ENCODE results near the gene DAG1.

The DAG1 gene

GRCh38 chr3:49500732-49501609, 30.9 kb downstream of the DAG1 start:
- FAIRE-seq (no peak), DNase-seq (ENCODE audit: insufficient read length, low spot score) (no peak)
- TF ChIP-seq, protein P1, sequence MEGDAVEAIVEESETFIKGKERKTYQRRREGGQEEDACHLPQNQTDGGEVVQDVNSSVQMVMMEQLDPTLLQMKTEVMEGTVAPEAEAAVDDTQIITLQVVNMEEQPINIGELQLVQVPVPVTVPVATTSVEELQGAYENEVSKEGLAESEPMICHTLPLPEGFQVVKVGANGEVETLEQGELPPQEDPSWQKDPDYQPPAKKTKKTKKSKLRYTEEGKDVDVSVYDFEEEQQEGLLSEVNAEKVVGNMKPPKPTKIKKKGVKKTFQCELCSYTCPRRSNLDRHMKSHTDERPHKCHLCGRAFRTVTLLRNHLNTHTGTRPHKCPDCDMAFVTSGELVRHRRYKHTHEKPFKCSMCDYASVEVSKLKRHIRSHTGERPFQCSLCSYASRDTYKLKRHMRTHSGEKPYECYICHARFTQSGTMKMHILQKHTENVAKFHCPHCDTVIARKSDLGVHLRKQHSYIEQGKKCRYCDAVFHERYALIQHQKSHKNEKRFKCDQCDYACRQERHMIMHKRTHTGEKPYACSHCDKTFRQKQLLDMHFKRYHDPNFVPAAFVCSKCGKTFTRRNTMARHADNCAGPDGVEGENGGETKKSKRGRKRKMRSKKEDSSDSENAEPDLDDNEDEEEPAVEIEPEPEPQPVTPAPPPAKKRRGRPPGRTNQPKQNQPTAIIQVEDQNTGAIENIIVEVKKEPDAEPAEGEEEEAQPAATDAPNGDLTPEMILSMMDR (IDR thresholded peaks at IDR 0.05; ENCODE audit: insufficient read depth, missing control alignments), result no peak

- TF ChIP-seq, protein P1 (IDR thresholded peaks at IDR 0.05; ENCODE audit: insufficient read depth, missing control alignments), result no peak
- DNase-seq (ENCODE audit: insufficient read length, low spot score) (no peak), FAIRE-seq (no peak)
Observed at GRCh38 chr3:49501842-49502241, 31.8 kb downstream of the DAG1 start.

DNA sequence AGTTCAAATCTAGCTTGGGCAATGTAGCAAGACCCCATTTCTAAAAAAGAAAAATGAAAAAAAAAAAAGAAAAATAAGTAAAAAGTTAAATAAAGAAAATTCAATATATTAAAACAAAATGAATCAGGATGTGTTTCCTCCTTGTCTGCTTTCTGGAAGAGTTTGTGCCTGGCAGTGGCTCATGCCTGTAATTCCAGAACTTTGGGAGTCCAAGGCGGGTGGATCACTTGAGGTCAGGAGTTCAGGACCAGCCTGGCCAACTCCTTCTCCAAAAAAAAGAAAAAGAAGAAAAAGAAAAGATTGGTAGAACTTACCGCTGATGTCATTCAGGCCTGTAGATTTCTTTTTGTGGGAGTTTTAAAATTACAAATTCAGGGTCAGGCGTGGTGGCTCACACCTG, 36.8 kb downstream of the DAG1 start:
- no peak for FAIRE-seq
- no peak for DNase-seq (ENCODE audit: insufficient read length, low spot score)
- TF ChIP-seq, protein P1 (IDR thresholded peaks at IDR 0.05; ENCODE audit: insufficient read depth, missing control alignments), result no peak

DNA sequence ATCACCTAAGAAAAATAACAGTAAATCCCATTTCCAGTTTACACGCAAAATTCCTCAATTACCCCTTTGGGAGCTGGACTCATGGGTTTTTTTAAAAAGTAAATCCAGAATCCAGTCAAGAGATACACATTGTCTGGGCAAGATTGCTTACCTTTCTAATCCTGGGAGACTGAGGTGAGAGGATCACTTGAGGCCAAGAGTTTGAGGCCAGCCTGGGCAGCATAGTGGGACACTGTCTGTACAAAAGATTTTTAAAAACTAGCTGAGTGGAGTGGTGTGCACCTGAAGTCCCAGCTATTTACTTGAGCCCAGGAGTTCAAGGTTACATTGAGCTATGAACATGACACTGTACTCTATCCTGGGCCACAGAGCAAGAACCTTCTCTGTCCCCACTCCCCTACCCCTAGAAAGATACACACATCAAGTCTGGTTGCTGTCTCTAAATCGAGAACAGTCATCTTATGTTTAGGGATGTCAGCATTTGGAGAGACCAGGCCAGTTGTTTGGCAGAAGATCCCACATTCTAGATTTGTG, 39.0 kb downstream of the DAG1 start:
- FAIRE-seq (no peak), DNase-seq (ENCODE audit: insufficient read length, low spot score) (no peak)
- TF ChIP-seq, protein P1 (IDR thresholded peaks at IDR 0.05; ENCODE audit: insufficient read depth, missing control alignments), result no peak

- no peak for FAIRE-seq
Observed at GRCh38 chr3:49511639-49512038, 41.6 kb downstream of the DAG1 start.

DNA sequence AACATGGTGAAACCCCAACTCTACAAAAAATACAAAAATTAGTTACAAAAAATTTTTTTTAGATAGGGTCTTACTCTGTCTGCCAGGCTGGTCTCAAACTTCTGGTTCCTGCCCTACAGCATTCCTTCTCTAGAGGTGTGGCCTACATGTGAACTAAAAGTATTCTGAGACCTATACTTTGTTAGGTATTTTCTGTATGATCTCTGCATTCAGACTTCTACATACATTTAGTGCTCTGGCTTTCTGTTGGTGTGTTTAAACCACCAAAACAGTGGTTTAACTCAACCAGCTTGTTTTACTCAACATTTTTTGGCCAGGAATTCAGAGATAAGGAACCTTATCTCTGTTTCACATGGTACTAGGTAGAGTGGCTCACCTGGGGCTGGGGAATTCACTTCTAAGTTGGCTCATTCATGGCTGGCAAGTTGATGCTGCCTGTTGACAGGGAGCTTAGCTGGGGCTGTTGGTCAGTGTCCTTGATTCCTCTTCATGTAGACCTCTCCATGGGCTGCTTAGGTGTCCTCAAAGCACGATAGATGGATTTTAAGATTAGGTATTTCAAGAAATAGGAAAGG, 42.8 kb downstream of the DAG1 start:
- no peak for FAIRE-seq
- TF ChIP-seq, protein P1 (IDR thresholded peaks at IDR 0.05; ENCODE audit: insufficient read depth, missing control alignments), result no peak
- no peak for DNase-seq (ENCODE audit: insufficient read length, low spot score)

More at GRCh38 chr3:49511639-49512038, 41.6 kb downstream of the DAG1 start:
- TF ChIP-seq, protein P1 (IDR thresholded peaks at IDR 0.05; ENCODE audit: insufficient read depth, missing control alignments), result no peak
- no peak for DNase-seq (ENCODE audit: insufficient read length, low spot score)
